ENCODE data around the gene ULK3. TPM values are rescaled to one million over a fixed set of nuclear protein-coding genes. Genes with fewer than 3 reads are reported as not detected.

Gene ULK3
- total RNA-seq, 1 experiment from 2014 or later: 58.3 TPM

DNA sequence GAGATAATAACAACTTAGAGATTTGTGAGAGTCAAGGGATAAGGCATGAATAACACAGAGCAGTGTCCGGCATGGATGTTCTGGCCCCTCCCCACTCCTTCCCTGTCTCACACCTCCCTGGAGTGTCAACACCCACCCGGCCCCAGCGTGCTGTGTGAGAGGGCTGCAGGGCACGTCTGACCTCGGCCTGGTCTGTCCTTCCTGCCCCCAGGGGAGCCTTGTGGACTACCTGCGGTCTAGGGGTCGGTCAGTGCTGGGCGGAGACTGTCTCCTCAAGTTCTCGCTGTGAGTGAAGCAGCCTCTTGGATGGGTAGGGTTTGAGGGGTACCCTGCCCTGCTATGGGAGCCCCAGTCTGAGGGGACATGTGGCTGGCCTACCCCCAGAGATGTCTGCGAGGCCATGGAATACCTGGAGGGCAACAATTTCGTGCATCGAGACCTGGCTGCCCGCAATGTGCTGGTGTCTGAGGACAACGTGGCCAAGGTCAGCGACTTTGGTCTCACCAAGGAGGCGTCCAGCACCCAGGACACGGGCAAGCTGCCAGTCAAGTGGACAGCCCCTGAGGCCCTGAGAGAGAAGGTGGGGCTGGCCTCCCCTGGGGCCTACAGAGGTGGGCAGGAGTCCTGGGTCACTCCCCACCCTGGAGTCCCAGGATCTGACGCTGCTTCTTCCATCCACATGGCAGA is 41.5 kb downstream of the ULK3 start:
- ChIA-PET POLR2A (ENCODE audit: low non-redundant PET) (no interaction called here), CTCF (no interaction called here)
- TF ChIP-seq CTCF (conservative IDR thresholded peaks at IDR 0.05; ENCODE audit: low read depth, low read length): no peak
- no peak for TF ChIP-seq EZH2 (IDR thresholded peaks at IDR 0.05; ENCODE audit: borderline replicate concordance, low read depth, low read length, poor library complexity, severe bottlenecking)
- intact Hi-C loops (cut with micrococcal nuclease; ENCODE audit: unreplicated experiment): no loop called here
- BruUV-seq (replicated peaks): no TSS peak
- H3K9me3 ChIP-seq (ENCODE audit: low read depth, low read length, poor library complexity, severe bottlenecking): no peaks in the 10 kb centered on the region
- H3K27ac ChIP-seq (ENCODE audit: low read depth, low read length, poor library complexity, severe bottlenecking): no peak overlapping the region
- H3K36me3 ChIP-seq (ENCODE audit: insufficient read depth, low read length, poor library complexity, severe bottlenecking): peaks cover 40% of the 10 kb centered on the region
- no peak overlapping the region for H3K4me3 ChIP-seq (ENCODE audit: low read depth, low read length, poor library complexity, severe bottlenecking)
- no peak for DNase-seq (ENCODE audit: low spot score)
- H3K27me3 ChIP-seq (replicated peaks; ENCODE audit: insufficient read depth, low read depth, low read length, poor library complexity): no peaks in the 10 kb centered on the region
- no peaks in the 10 kb centered on the region for H3K4me1 ChIP-seq (ENCODE audit: insufficient read depth, low read length, poor library complexity, severe bottlenecking)

DNA sequence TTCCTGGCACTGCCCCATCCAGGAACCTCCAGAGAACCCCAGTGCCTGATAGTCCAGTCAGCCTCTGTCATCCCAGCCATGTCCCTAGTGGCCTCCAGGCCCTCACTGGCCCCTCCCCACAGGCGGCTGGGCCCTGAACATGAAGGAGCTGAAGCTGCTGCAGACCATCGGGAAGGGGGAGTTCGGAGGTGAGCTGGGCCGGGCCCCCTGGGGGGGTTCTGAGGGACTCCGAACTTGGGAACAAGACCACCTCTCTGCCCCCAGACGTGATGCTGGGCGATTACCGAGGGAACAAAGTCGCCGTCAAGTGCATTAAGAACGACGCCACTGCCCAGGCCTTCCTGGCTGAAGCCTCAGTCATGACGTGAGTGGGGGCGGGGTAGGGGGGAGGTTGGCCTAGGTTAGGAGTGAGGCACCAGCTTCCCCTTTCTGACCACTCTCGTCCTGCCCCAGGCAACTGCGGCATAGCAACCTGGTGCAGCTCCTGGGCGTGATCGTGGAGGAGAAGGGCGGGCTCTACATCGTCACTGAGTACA is 42.3 kb downstream of the ULK3 start:
- intact Hi-C loops (cut with micrococcal nuclease; ENCODE audit: unreplicated experiment): loop anchor here (1.0 kb wide), 1 partner anchor 29 kb away; no protein-coding TSS in a partner anchor
- POLR2A ChIA-PET (ENCODE audit: low non-redundant PET): no interaction called here
- no peaks in the 10 kb centered on the region for H3K9me3 ChIP-seq (ENCODE audit: low read depth, low read length, poor library complexity, severe bottlenecking)
- no TSS peak for BruUV-seq (replicated peaks)
- no peak overlapping the region for H3K4me3 ChIP-seq (ENCODE audit: low read depth, low read length, poor library complexity, severe bottlenecking)
- no peak overlapping the region for H3K27ac ChIP-seq (ENCODE audit: low read depth, low read length, poor library complexity, severe bottlenecking)
- peaks cover 40% of the 10 kb centered on the region for H3K36me3 ChIP-seq (ENCODE audit: insufficient read depth, low read length, poor library complexity, severe bottlenecking)
- H3K27me3 ChIP-seq (replicated peaks; ENCODE audit: insufficient read depth, low read depth, low read length, poor library complexity): no peaks in the 10 kb centered on the region
- H3K4me1 ChIP-seq (ENCODE audit: insufficient read depth, low read length, poor library complexity, severe bottlenecking): no peaks in the 10 kb centered on the region
- no peak for DNase-seq (ENCODE audit: low spot score)
- CTCF ChIA-PET: interaction anchor here (0.7 kb wide), 1 partner anchor 681 kb away, joined by 6 read pairs; no protein-coding TSS in a partner anchor
- TF ChIP-seq CTCF (conservative IDR thresholded peaks at IDR 0.05; ENCODE audit: low read depth, low read length) (no peak), EZH2 (IDR thresholded peaks at IDR 0.05; ENCODE audit: borderline replicate concordance, low read depth, low read length, poor library complexity, severe bottlenecking) (no peak)

- no peak overlapping the region for H3K4me3 ChIP-seq (ENCODE audit: low read depth, low read length, poor library complexity, severe bottlenecking)
- H3K27me3 ChIP-seq (replicated peaks; ENCODE audit: insufficient read depth, low read depth, low read length, poor library complexity): no peaks in the 10 kb centered on the region
- H3K4me1 ChIP-seq (ENCODE audit: insufficient read depth, low read length, poor library complexity, severe bottlenecking): no peaks in the 10 kb centered on the region
- POLR2A ChIA-PET (ENCODE audit: low non-redundant PET): no interaction called here
- DNase-seq (ENCODE audit: low spot score): peak; percentile 69
- no peaks in the 10 kb centered on the region for H3K9me3 ChIP-seq (ENCODE audit: low read depth, low read length, poor library complexity, severe bottlenecking)
- H3K36me3 ChIP-seq (ENCODE audit: insufficient read depth, low read length, poor library complexity, severe bottlenecking): peaks cover 40% of the 10 kb centered on the region
- H3K27ac ChIP-seq (ENCODE audit: low read depth, low read length, poor library complexity, severe bottlenecking): no peak overlapping the region
- no TSS peak for BruUV-seq (replicated peaks)
- TF ChIP-seq CTCF (conservative IDR thresholded peaks at IDR 0.05; ENCODE audit: low read depth, low read length) (peak; percentile 93), EZH2 (IDR thresholded peaks at IDR 0.05; ENCODE audit: borderline replicate concordance, low read depth, low read length, poor library complexity, severe bottlenecking) (no peak)
- intact Hi-C loops (cut with micrococcal nuclease; ENCODE audit: unreplicated experiment): loop anchor here (1.0 kb wide), 1 partner anchor 29 kb away; no protein-coding TSS in a partner anchor
- CTCF ChIA-PET: interaction anchor here (0.7 to 1.8 kb wide), 2 partner anchors 29 to 680 kb away, joined by 6 to 8 read pairs; no protein-coding TSS in a partner anchor
These were observed 42.9 kb downstream of the ULK3 start for GRCh38 chr15:74799856-74800558.

All from A673 (cell line).